ENCODE results near the gene OR2A12.
"Not testable (repeated sequence)": the region's sequence is repeated elsewhere in the genome, so short reads cannot be mapped to it uniquely, and the experiment has no call there.

OR2A12 gene

DNA sequence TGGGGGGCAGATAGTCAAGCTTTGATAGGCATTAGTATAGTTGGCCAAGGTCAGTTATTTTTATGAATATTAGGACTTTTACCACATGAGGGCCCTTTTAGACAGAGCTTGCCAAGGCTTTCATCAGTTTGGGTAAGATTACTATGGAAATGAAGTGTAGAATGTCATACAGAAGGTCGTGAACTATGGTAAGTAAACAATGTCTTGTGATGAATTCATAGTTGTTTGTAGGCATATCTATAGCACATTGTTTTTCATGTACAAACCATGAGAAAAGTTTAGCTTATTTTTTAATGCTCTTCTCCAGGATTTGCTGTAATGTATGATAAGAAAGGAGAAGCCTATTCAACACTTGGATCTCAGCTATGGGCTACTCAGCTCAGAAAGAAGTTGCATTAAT lies 27.6 kb downstream of the OR2A12 start:
- FAIRE-seq (no peak), DNase-seq (ENCODE audit: insufficient read length, low spot score) (no peak)
- no peak for TF ChIP-seq CTCF (IDR thresholded peaks at IDR 0.05; ENCODE audit: insufficient read depth, missing control alignments)

DNA sequence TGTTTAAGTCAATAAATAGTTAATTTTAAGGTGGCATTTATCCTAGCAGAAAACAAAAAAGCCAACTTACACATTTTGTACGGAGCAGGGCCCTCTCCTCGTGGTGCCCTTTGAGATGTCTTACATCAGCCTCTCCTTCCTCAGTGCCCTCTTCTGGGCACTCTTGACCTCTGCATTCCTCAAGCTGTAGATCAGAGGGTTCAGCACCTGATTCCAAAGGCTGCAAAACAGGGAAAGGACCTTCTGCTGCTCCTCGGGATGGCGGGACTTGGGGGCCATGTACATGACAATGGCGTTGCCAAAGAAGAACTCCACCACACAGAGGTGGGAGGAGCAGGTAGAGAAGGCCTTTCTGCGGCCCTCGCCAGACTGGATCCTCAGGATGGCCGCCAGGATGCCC lies 32.3 kb downstream of the OR2A12 start:
- FAIRE-seq (no peak), DNase-seq (ENCODE audit: insufficient read length, low spot score) (no peak)
- no peak for TF ChIP-seq CTCF (IDR thresholded peaks at IDR 0.05; ENCODE audit: insufficient read depth, missing control alignments)

DNA sequence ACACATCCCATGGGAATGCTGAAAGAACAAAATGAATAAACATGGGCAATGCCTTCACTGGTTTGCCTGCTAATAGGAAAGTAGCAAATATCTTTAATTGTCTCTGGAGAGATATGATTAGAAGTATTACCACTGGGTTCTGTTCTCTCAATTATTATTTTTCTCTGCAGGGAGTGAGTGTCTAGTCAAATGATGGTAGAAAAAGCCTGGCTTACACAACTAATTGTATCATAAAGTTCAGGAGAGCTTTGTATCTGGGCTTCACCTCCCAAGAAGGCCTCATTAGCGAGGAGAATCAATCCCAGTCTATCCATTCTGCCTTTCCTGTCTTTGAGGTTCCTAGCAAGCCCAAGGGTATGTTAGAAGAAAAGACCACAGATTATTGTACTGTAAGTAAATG lies 36.8 kb downstream of the OR2A12 start, which contains the start of gene OR2A14:
TSS of gene OR2A14 (plus strand) at position 301 of the 400 bp plus-strand sequence. CDS start 5,937 bp downstream, outside the sequence.
- FAIRE-seq (no peak), DNase-seq (ENCODE audit: insufficient read length, low spot score) (no peak)
- TF ChIP-seq CTCF (IDR thresholded peaks at IDR 0.05; ENCODE audit: insufficient read depth, missing control alignments) = no peak

GRCh38 chr7:144127714-144128334 lies 41.7 kb downstream of the OR2A12 start:
- DNase-seq (ENCODE audit: insufficient read length, low spot score) (peak; percentile 29), FAIRE-seq (peak; percentile 66)
- TF ChIP-seq CTCF (IDR thresholded peaks at IDR 0.05; ENCODE audit: insufficient read depth, missing control alignments) = peak; percentile 91

DNA sequence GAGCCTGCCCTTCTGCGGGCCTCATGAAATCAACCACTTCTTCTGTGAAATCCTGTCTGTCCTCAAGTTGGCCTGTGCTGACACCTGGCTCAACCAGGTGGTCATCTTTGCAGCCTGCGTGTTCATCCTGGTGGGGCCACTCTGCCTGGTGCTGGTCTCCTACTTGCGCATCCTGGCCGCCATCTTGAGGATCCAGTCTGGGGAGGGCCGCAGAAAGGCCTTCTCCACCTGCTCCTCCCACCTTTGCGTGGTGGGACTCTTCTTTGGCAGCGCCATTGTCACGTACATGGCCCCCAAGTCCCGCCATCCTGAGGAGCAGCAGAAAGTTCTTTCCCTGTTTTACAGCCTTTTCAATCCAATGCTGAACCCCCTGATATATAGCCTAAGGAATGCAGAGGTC lies 43.5 kb downstream of the OR2A12 start:
- not testable (repeated sequence) for DNase-seq (ENCODE audit: insufficient read length, low spot score); FAIRE-seq

DNA sequence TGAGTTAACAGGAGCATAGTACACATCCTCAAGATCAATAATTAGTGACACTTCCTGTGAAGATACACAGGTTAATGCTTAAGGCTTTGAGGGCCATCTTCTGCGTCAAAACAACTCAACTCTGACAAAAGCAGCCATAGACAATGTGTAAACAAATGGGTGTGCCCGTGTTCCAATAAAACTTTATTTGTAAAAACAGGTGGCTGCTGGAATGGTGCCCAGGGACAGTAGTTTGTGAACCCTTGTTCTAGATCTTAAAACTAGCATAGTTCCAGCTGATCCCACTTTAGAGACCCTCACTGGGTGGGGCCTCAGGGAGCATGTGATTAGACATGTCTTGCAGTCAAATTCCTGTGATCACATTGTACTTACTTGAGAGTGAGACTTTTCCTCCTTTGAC lies 44.7 kb downstream of the OR2A12 start:
- no peak for DNase-seq (ENCODE audit: insufficient read length, low spot score)
- no peak for FAIRE-seq
- TF ChIP-seq CTCF (IDR thresholded peaks at IDR 0.05; ENCODE audit: insufficient read depth, missing control alignments) = no peak

DNA sequence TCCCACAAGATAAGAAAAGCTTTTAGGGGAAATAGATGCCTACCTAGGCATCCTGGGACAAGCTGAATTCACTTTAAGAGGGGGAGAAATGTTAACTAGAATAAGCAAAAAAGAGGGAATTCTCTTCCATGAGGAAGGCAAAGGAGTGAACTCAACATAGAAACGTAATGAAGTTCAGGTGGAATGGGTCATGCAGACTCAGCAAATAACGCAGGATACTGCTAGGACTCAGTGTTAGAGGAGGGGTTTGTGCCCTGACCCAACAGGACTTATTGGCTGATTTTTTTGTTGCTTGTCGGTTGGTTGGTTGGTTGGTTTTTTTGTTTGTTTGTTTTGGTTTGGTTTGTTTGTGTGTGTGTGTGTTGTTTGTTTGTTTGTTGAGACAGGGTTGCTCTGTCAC lies 46.2 kb downstream of the OR2A12 start:
- DNase-seq (ENCODE audit: insufficient read length, low spot score) (no peak), FAIRE-seq (no peak)
- no peak for TF ChIP-seq CTCF (IDR thresholded peaks at IDR 0.05; ENCODE audit: insufficient read depth, missing control alignments)

GRCh38 chr7:144133307-144133706 lies 47.2 kb downstream of the OR2A12 start:
- TF ChIP-seq CTCF (IDR thresholded peaks at IDR 0.05; ENCODE audit: insufficient read depth, missing control alignments) = no peak
- no peak for FAIRE-seq
- no peak for DNase-seq (ENCODE audit: insufficient read length, low spot score)
